ENCODE results near the gene MOB2.
"Not testable (repeated sequence)": the region's sequence is repeated elsewhere in the genome, so short reads cannot be mapped to it uniquely, and the experiment has no call there.

The MOB2 gene

DNA sequence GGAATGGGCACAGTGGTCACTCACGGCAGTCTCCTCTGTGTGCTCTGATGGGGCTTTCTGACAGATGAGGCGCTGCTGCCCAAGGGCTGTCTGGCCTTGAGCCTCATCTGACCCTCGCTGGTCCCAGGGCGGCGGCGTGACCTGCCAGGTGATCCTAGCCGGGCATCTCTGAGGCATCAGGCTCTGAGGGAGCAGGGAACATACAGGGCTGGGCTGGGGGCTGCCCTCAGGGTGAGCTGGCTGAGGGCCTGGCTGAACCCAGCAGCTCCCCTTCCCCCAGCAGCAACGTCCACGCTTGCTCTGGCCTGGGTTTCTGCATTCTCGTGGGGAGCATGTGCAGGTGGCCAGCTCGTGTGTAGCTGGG, 47.6 kb downstream of the MOB2 start:
- DNase-seq, result no peak

DNA sequence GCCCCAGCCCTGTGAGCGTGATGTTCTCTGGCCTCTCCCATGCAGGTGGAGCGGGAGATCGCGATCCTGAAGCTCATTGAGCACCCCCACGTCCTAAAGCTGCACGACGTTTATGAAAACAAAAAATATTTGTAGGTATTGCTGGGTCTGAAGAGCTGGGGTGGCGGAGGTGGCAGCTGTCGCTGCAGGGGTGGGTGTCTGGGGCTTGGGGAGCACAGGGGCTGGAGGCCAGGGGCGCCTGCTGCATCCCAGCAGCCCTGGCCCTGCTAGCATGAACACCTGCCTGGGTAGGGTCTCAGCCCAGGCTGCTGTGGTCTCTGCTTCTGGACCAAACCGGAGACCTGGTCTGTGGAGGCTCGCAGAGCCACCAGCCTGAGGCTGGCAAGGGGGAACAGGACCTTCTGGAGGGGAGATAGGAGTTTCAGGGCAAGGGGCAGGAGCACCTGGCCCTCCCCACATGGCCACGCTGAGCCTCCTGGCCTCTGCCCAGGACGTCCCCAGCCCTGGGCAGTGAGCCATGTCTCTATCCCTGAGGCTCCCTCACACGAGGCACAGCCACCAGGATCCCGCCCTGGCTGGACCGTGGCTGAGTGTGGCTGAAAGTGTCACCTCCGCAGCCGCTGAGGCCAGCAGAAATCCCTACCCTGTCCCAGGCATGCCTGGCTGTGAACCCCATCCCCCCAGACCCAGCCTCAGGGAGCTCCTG, 48.2 kb downstream of the MOB2 start:
- DNase-seq, result no peak

DNA sequence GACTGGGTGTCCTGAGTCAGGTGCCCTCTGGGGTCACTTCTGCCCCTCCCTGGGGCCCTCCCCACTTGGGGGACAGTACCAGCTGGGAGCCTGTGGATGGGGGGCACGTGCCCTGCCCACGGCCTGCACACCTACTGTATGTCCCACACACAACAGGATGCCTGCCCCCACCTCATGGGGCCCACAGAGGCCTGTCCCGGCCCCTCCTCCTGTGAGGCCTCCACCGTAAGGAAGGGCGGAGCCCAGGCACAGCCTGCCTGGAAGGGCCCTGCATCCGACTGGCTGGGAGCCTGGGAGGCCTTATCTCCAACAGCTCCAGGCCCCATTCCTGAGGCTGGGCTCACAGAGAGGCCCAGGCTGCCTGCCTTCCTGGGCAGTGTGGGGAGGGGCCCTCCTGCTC, 49.1 kb downstream of the MOB2 start:
- DNase-seq, result no peak

DNA sequence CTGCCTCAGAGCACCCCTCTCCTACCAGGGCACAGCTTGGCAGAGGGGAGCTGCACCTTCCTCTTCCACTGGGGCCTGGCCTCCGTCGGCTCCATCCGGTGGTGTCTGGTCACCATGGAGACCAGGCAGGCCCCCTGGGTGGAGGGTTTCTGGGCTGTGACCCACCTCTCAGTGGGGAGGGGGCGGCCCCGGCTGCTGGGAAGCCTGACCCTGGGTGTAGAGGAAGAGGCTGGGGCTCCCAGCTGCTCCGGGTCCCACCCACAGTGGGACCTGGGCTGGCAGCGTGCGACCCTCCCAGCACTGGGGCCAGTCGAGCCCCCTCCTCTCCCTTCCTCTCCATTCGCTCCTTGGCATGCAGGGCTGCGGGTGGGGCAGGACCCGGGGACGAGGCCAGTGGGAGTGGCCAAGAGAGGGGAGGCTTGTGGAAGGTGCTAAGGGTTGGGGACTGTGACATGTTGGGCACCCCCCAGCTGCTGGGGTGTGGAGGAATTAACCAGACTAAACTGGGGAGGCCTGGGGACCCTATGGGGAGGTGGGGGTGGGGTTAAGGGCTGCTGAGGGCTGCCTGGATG, 50.0 kb downstream of the MOB2 start:
- DNase-seq, result no peak

DNA sequence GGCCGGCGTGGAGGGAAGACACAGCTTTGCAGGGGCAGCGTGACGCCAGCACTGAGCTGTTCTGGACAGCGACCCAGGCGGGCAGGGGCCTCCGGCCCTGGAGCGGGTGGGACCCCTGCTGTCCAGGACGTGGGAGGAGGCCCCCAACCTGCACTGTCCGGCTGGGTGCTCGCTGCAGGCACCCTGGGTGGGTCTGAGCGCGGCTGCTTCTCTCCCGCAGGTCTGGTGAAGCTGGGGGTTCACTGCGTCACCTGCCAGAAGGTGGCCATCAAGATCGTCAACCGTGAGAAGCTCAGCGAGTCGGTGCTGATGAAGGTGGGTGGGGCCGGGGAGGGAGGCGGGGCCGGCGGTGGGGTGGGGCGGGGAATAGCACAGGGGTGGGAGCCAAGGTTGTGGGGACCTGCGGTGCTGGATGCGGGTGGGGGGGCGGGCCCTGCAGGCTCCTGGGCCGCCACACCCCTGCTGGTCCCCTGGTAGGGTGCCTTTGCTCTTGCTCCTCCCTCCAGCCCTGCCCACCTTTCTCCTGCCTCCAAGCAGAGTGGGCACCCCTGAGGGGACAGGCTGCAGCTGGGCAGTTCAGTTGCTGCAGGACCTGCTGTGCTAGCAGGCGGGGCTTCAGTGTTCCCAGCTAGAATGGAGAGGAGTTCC, 50.6 kb downstream of the MOB2 start:
- DNase-seq, result peak; percentile 4

DNA sequence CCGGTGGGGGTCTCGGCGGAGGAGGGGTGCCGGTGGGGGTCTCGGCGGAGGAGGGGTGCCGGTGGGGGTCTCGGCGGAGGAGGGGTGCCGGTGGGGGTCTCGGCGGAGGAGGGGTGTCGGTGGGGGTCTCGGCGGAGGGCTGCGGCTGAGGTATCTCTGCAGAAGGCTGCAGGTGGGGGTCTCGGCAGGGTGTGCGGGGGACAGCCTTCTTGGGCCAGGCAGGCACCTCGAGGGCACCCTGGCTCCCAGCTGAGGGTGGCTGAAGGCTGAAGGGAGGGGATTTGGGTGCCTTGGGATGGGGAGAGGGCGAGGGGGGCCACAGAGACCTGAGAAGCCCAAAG, 51.1 kb downstream of the MOB2 start:
- DNase-seq, result not testable (repeated sequence)

DNA sequence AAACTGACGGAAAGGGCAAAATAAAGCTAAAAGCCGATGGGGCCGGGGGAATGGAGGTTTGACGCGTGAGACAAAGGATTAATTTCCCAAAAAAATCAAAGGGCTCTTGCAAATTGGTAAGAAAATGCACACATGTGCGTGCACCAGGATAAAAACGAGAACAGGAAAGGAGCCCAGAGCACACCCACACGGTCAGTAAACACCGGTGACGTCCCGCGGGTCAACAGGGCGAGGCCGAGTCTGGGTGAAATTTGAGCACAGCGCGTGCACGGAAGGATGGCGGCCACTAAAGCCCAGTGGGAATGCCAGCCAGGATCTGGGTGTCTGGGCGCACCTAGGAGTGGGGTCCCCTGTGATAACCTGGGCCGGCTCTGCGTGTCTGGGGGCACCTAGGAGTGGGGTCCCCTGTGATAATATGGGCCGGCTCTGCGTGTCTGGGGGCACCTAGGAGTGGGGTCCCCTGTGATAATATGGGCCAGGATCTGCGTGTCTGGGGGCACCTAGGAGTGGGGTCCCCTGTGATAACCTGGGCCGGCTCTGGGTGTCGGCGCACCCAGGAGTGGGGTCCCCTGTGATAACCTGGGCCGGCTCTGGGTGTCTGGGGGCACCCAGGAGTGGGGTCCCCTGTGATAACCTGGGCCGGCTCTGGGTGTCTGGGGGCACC, 52.5 kb downstream of the MOB2 start:
- DNase-seq, result no peak

DNA sequence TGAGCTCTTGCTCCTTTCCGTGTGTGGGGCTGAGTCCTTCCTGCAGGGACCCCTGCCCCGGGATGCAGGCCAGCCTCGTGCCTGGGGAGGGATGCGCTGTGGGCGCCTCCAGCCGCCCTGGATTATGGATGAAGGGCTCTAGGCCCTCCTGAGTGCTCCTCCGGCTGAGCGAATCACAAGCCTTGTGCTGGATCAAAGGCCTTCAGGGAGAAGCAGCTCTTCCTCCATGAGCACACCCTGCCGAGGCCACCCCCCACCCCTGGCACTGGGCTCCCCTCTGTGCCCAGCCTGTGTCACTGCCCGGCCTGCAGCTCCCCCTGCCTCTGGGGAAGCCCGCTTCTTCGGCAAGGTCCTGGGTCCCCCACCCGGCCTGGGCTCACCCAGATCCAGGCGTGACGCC, 53.0 kb downstream of the MOB2 start:
- DNase-seq, result no peak

DNA sequence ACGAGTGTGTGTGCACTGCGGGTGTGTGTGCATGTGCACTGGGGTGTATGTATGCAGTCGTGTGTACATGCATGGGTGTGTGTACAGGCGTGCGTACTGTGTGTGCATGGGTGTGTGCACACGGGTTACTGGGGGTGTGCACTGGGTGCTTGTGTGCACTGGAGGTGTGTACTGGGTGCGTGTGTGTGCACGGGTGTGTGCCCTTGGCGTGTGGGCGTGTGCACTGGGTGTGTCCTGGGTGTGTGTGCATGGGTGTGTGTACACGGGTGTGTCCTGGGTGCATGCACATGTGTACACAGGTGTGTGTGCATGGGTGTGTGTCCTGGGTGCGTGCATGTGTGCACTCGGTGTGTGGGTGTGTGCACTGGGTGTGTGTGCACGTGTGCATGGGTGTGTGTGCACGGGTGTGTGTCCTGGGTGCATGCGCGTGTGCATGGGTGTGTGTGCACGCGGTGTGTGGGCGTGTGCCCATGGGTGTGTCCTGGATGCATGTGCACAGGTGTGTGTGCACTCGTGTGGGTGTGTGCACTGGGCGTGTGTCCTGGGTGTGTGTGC, 57.7 kb downstream of the MOB2 start:
- DNase-seq, result no peak

DNA sequence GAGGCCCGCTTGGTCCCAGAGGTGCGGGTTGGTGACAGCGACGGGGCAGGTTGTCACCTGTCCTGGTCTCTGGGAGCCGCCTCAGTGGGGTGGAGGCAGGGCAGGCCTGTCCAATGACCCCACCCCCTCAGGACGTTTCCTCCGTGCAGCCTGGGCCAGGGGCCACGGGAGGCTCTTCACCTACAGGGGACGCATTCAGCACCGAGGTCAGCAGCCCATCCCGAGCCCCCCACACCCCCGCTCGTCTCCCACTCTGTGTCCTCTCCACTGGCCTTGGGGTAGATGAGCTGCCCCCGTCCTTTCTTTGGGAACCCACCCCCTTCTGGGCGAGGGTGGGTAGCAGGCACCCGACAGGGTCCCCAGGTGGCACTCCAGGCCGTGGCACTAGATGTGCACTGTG, 61.1 kb downstream of the MOB2 start:
- DNase-seq, result no peak

DNA sequence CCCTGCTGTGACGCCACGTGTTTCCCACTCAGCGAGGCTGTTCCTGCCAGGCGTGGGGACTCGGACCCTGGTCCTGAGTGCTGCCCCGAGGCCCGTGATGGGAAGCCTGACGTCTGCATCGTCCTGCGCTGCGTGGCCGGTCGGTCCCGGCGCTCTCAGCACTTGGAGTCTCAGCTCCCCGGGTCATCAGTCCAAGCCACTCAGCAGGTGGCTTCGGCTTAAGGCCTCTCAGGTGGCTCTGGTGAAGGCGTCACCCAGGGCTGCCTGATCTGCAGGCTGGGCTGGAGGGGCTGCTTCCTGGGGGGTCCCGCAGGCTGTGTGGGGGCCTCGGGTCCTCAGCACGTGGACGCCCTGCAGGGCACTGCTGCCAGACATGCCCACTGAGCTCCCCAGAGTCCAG, 61.6 kb downstream of the MOB2 start:
- DNase-seq, result no peak

DNA sequence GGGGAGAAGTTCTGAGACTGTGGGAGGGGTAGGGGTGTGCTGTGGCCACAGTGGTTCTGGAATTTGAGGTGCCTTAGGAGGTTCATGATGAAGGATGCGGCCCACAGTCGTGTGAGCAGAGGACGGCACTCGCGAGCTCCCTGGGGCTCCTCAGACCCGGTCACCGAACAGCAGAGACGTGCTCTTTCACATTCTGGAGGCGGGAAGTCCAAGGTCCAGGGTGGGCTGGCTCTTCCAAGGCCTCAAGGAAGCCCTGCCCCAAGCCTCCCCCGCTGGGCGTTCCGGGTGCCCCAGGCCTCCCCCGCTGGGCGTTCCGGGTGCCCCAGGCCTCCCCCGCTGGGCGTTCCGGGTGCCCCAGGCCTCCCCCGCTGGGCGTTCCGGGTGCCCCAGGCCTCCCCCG, 63.2 kb downstream of the MOB2 start:
- DNase-seq, result not testable (repeated sequence)

DNA sequence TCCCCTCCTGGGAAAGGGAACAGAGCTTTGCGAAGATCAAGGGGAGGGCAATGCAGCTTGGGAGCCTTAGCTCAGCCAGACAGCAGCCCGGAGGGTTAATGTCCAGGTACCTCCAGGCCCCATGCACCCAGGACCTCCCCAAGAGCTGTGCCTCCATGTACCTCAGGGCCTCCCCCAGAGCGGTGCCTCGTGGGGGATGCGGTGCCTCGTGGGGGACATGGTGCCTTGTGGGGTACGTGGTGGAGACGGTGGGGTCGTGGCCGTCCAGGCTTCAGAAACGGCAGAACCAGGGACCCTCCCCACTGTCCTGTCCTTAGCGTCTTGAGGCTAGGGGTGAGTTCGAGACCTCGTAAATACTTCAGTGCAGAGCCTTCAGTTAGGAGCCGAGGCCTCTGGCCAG, 63.6 kb downstream of the MOB2 start:
- DNase-seq, result no peak

DNA sequence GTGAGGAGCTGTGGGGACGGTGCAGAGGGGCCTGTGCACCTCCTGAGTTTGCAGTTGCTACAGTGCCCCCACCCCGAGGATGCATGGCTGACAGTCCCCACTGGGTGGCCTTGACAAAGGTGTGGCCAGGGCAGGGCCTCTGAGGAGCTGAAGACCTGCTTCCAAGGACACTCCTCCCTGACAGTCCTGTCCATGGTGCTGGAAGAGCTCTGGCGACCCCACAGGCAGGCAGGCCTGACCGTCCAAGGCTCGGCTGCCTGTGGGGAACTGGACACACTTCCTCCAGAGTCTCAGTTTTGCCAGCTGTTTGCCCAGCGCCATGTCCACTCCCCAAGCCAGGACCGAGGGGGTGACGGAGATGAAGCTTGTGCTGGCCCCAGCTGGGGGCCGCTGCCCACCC, 64.1 kb downstream of the MOB2 start:
- DNase-seq, result no peak

DNA sequence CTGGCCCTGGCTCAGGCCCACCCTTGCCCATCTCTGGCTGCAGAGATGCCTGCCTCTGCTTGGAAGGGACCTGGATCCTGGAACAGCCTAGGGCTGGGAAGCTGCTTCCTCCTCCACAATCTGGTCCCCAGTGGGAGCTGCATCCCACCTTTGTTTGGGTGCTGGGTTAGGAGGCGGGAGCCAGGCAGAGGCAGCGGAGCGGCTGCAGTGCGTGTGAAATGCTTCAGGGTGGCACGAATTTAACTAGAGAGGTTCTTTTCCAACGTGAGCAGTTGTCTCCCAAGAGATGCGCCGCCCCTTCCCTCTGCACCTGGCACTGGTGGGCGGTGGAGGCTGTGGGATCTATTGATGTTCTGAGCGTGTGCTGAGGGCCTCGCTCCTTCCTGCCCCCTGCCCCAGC, 65.3 kb downstream of the MOB2 start:
- no peak for DNase-seq

DNA sequence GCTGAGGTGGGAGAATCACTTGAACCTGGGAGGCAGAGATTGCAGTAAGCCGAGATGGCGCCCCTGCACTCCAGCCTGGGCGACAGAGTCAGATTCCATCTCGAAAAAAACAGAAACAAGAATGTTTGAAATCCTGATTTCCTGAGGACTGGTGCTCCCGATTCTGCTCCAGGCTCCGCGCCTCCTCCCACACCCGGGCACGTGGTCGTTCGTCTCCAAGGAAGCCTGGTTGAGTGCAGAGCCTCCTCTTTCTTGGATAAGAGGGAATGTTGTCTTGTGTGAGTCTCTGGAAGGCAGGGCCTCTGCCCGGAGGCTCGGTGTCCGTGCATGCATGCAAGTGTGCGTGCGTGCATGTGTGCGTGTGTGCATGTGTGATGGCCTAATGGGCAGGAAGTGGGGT, 66.8 kb downstream of the MOB2 start:
- no peak for DNase-seq
